GF-D8 (cell line): Measurements from ENCODE around the gene ATP8A1.

Experiments
- DNase-seq: peaks from one replicate; lab custom pipeline; 2025; lab: John Stamatoyannopoulos, UW

The ATP8A1 gene

DNA sequence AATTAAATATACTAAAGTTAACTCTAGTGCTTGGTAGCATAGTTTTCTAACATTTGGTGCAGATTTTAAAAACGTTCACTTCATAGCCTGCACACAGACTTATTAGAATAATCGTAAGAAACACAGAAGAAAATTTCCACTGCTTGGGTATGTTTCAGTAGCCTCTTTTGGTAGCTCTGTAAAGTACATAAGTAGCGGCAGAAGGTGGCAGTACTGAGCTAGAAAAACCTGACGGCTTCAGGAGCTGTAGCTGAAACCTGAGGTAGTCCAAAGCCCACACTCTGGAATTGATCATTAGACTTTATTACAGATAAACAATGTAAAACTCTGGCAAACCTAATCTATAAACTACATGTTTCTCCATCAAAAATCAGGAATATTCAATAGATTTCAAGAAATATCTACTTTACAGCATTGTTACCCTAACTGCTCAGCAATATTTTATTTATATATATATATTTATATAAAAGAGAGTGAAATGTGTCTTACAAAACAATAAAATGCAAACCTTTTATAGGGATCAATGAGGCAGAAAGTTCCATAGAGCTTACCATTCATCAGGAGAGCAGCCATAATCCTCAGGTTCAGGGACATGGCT, 88.2 kb downstream of the ATP8A1 start:
- peak; percentile 14 for DNase-seq

DNA sequence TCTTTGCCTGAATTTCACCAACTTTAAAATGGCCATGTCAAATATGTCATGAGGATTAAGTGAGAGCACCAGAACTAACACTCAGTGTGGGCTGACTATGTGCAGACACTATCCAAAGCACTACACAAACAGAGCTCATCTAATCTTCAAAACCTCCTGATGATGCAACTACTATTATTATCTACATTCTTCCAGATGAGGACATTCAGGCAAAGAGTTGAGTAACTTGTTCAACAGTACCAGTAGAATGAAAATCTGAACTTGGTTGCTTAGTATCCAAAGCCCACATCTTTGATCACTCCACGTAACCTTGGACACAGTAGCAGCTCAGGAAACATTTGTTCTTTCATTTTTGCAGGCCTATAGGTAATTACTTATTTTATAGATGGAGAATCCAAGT, 90.1 kb downstream of the ATP8A1 start:
- DNase-seq: no peak

DNA sequence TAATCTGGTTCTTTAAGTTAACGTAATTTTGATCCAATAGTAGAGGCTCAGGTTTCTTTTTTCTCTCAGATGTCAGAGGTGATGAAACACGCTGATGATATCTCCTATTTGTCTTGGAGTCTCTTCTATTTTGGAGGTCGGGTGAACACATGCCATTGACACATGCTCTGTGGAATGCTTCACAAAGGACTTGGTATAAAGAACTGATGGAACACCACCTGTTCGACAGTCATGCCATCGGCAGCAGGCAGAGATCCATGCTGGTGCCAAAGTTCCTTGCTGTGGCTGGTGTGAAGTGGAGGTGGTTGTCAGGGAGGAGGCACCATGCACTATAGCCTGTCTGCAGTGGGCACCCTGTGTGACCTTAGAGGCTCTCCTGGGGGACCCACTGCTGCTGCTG, 94.9 kb downstream of the ATP8A1 start:
- no peak for DNase-seq

DNA sequence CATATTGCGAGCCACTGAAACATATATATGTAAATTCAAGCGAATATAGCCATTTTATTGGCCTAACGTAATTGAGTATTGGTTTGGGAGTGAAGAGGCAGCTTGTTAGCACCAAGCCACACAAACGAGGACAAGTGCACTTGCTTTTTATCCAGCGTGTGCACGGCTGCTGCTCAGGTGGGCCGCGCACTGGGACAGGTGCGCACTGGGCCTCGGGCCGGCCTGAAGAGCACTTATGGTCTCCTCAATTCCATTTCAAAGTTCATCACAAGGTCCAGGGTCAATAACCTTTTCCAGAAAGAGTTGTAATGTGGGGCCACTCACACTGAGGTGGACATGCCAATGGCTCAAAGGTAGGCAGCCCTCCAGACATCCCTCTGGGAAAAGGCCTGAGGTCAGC, 95.9 kb downstream of the ATP8A1 start:
- no peak for DNase-seq

DNA sequence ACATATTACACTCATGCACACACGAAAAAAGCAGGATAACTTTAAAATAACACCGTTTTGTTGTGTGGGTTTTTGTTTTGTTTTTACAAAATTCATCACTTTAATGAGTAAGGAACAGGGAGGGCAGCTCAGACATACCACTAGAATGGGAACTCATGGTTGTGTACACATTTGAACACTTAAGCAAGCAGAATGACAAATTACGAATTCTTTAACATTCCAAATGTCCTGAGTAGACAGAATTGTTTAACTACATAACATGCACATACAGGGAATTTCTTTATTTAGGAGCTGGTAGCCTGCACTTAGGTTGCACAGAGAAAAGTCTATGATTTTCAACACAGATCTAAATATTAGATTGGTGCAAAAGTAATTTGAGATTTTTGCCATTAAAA, 96.4 kb downstream of the ATP8A1 start:
- no peak for DNase-seq

DNA sequence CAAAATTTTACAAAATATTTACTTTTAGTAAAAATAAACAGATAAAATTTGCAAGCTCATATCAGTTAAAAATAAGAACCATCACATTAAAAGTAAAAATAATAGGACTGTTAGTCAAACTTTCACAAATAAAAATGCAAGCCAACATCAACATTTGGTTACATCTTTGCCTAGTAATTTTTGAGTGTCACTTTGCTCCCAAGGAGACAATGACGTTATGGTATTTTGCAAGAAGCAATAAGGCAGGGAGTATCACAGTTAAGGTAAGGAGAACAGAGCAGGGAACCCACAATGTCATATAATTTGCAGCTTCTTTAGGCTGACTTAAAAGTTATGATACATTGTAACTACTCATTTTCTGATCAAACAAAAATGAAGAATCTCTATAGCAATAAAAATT, 98.7 kb downstream of the ATP8A1 start:
- DNase-seq: no peak

DNA sequence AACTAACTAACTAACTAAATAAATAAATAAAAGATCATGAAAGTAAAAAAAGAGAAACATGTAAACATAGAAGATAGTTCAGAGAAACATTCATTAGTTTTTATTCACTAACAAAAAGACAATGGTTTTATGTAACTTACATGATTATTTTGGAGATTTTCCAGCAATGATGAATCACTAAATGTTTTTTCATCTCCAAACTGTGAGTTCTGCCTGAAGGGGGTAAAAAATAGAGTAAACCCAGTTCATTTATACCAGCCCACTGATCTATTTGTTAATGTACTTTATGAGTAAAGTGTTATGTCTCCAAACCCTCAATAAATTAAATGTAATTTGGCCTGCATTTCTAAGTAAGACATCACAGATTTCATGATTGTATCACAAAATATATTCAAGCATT, 101.1 kb downstream of the ATP8A1 start:
- no peak for DNase-seq

DNA sequence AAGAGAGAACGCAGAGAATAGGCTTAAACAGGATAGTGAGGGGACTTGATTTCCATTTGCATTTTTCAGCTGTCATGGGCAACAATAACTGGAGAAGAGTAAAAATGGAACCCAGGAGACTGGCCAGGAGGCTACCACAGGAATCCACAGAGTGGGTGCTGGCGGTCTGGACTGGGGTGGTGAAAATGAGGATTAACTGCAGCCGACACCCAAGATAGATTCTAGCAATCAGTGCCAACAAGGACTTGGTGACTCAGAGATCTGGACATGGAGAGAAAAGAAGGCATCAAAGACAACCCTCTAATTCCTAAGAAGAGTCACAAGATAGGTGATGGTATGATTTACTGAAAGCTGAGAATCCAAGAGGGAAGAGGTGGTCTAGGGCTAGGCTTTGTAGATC, 102.8 kb downstream of the ATP8A1 start:
- DNase-seq: no peak

DNA sequence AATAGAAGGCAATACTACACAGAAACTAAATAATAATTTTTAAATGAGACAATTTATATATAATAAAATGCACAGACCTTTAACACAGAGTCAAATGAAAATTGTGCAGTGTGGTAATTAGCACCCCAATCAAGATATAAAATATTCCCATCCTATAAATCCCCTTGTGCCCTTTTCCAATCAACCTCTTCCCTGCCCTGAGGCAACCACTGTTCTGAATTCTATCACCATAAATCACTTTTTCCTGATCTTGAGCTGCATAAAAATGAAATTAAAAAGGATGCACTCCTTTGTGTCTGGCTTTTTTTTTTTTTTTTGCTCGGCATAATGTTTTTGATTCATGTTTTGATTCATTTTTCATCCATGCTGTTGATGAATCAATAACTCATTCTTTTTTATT, 107.0 kb downstream of the ATP8A1 start:
- no peak for DNase-seq

DNA sequence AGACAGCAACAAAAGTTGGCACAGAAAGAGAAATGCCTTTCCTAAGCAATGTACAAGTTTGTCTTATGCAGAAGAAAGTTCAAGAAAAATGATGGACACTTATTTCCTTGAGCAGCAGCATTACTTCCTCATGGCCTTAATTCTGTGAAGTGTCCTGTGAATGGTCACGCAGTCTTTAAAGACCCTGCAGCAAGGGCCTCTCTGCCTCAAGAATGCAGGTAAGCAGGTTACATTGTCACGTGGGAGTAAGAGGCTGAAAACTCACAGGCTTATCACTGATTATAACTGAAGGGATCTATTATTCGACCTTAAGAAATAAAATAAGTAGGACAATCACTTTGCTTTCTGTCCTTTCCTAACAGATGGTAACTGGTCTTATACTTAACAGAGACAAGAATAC, 109.1 kb downstream of the ATP8A1 start:
- no peak for DNase-seq

DNA sequence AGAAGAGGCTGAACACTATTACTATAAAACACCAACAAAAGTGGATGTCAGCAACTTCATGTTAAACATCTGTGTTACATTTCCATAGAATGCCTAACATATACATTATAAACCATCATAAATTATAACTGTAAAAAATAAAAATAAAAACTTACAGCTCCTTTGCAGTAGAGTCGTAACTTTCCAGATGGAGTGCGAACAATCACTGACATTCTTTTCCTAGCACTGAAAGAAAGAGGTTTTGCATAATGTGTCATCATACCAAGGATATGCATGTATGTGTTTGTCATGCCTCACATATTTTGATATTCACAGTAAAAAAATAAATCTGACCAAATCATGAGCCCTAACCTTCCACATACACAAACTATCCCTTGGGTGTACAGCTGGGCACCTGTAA, 113.1 kb downstream of the ATP8A1 start:
- no peak for DNase-seq

DNA sequence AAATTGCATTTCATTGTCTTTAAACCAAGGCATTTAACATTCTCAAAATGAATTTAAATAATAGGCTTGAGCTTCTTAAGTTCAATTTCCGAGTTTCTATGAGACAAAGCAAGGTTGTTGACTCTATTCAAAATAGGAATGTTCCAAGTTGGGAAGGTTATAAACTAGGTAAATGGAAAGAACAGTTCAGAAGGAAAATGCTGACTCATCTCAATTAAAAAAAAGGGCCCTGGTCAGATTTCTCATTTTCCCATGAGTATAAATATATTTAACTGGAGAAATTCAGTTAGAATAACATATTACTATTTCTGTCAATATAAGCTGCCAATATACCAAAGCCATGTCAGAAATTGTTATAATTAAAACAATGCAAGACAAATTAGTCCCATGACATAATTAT, 113.8 kb downstream of the ATP8A1 start:
- no peak for DNase-seq

DNA sequence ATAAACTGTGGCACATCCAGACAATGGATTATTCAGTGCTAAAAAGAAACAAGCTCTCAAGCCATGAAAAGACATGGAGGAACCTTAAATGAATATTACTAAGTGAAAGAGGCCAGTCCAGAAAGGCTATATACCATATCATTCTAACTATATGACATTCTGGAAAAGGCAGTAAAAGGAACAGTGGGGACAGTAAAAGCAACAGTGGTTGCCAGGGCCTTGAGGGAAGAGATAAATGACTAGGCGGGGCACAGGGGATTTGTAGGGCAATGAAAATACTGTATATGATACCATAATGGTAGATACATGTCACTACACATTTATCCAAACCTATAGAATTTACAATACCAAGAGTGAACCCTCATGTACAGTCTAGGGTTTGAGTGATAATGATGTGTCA, 115.3 kb downstream of the ATP8A1 start:
- DNase-seq: no peak

DNA sequence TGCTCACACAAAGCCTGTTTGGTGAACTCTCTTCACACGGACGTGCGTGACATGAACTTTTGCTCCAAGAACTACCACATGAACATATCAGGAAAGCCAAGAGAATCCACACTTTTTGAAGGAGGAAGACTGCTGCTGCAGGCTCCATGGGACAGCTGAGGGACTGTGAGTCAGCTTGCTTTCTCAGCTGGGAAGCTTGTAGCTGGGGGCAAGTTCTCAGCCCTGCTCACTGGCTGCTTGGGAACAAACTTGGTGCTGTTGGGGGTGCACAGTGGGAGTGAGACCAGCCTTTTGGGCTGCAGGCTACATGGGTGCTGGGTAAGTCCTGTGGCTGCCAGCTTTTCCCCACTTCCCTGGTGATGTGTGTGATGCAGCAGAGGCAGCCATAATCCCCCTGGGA, 123.9 kb downstream of the ATP8A1 start:
- no peak for DNase-seq

DNA sequence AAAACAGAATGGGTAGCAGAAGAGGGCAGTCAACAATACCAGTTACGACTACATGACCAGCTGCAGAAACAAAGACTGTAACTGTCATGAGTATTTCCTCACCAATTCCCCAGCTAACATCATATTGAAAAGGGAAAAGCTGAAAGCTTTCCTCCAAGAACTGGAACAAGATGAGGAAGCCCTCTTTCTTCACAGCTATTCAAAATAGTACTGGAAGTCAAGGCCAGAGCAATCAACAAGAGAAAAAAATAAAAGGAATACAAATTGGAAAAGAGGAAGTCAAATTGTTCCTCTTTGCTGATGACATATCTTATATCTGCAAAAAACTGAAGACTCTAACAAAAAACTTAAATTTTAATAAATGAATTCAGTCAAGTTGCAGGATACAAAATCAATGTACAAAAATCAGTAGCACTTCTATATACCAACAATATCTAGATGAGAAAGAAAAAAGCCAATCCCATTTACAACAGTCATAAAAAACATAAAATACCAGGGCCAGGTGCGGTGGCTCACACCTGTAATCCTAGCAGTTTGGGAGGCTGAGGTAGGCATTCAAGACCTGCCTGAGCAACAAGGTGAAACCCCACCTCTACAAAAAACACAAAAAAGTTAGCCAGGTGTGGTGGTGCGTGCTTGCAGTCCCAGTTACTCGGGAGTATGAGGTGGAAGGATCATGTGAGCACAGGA, 125.4 kb downstream of the ATP8A1 start:
- no peak for DNase-seq

DNA sequence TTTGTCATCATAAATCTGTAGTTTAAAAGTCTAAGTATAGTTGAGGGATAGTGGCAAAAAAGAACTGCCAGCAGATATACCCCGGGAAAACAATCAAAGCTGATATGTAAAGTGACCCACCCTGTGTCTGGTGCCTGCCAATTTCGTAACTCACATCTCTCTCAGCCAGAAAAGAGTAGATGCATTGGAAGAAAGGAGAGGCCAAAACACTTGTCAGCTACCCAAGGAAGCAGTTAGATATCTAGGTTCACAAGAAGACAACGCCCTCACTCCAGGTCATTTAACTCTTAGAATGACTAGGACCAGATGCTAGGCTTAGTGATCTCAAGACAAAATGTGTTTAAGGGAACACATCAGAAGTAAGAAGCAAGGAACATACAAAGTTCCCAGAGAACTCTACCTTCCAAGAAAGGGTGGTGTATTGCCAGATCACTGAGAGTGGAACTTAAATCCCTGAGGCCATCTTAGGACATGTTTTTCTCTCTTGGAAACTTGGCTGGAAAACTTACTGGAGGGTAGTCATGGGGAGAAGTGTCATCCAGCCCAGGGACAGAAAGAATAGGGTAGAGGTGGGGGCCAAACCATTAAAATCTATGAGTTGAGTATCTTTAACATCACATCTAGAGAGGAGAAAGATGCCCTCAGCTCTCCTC, 133.7 kb downstream of the ATP8A1 start:
- DNase-seq: no peak

DNA sequence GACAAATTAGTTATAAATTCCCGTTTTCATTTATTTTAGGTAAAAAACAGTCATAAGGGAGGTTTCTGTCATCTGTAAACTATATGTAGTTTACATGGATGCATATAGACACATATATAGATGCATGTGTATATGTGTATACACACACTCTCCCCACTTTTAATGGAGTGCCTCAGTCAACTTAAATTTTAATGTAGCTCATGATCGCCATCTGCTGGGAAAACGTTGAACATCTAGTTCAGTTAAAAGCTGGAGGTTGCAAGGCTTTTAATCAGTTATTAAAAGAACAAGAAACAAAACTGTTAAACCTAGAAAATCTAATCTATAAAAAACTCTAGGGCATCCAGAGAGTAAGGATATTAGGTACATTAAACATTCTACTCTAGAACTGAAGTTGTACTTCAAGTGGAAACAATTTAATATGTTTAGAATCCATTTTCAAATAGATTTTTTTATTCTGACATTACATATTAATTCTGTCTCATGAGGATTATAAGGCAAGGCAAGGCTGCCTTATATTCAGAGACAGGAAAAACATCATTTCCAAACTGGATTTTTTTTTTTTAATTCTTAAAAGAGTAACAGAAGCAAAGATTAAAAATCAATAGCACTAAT, 137.0 kb downstream of the ATP8A1 start:
- peak; percentile 4 for DNase-seq

DNA sequence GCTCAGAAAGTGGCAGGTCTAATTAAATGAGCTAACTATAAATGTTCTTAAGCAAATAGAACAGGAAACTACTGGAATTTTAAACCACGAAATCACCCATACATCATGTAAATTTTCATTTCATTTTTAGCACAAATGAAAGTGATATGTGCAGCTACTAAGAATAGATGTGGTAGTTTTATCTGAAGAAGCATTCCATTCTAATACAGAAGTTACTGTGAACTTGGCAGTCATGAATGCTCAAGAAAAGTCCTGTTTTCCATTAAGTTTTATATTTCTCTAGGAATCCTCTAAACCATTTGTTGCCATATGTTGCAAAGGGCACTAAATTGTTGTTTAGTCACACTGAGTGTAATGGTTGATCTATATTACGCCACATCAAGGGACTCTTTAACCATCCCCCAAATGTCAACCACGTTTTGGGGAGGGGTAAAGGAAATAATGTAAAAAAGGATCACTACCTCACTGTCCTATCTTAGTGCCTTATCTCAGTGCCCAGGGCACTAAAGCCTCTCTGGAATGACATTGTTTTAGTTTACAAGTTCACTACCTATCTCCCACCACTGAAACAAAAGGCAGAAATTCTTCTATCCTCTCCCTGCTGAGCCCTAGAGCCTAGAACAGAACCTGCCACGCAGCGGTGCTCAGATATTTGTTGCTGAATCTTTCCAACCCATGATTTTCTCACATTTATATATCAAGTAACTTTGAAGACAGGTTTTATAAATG, 141.6 kb downstream of the ATP8A1 start:
- DNase-seq: no peak

DNA sequence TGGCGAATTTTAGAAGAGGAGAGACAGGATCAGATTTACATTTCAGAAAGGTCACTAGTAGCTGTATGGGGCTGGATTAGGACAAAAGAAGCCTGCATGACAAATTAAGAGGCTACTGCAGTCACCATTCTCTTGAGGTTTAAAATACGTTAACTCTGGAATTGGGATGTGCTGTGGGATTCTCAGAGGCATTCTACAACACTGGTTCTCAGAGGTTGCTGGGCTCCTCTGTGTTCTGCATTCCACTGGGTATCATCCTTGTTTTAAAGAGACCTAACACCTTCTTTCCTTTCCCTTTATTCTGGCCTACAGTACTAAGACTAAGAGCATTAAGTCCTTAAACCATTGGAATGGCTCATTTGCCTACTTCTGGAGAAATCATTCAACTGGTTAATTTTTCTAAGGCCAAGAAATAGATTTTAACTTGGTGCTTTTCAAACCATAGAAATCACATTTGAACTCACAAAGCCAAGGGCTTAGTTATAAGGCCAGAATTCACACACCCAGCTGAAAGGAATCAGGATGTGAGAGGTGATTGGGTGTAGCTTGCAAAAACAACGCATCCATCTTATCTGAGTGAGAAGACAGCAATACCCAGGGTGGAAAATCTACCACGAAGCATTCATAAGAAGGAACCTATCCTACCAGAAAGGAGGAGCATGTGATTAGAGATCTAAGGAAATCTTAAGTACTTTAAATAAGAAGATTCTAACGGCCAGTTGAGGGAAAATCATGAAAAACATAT, 143.0 kb downstream of the ATP8A1 start:
- DNase-seq: no peak

DNA sequence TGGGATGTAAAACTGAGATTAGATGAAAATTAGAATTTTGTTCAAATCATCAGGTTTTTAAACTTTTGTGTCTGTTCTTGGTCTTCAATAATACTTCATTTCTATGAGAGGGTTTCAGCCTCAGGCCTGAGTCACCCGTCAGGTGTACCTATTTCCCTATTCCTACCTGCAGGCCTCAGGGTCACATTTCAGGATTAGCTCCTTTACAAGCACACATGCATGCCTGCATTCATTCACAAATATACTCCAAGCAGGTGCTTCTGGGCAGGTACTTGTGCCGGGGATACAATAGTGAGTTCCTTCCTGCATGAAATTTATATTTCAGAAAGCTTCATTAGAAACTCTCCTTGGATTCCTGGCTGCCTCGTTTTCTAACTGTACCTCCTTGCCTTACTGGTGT, 144.7 kb downstream of the ATP8A1 start:
- no peak for DNase-seq

DNA sequence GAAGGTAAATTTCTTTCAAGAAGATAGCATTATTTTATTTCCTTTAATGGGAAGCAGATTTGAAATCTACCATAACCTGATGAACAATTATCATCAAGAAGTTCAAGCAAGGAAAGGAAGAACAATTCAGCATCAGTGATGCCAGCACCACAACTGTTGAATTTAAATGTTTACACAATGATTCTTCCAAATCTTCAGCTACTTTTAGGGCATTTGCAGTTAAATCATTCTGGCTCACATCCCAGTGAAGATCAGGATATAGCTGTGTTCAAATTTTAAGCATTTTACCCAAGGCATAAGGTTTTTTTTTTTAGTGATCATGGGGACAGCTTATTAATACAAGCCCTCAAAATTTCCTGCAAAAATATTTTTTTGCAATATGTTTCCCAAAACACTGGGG, 146.7 kb downstream of the ATP8A1 start:
- no peak for DNase-seq
